MM.1S (cell line): Measurements from ENCODE around the gene ZNF577.

Source experiments
- CTCF ChIP-seq: fragments of 300-600 bp; sonication (generic); IDR thresholded peaks from 2 replicates; pipeline ENCODE4 v1.5.1; 2016; ENCODE audit warnings: antibody characterized with exemption, low read length, mixed read lengths
- EZH2 ChIP-seq: fragments of 300-600 bp; sonication (generic); optimal IDR thresholded peaks from 2 replicates; pipeline ENCODE3; 2017; ENCODE audit warnings: low read depth, mild to moderate bottlenecking, antibody characterized with exemption, low read length, mixed read lengths
- EZH2phosphoT487 ChIP-seq: fragments of 300-600 bp; sonication (generic); IDR thresholded peaks from 2 replicates; pipeline ENCODE4 v1.6.1; 2018; ENCODE audit warnings: antibody characterized with exemption, low read length

GRCh38 chr19:51824281-51825005 is 63.3 kb downstream of the ZNF577 start:
- TF ChIP-seq CTCF (no peak), EZH2 (no peak), EZH2phosphoT487 (no peak)
